Midbrain (tissue), 1 donor: ENCODE results near the gene HLA-DMA.

Experiments
- DNase-seq: peaks from one replicate; lab custom pipeline; 2025; lab: John Stamatoyannopoulos, UW

The HLA-DMA gene

DNA sequence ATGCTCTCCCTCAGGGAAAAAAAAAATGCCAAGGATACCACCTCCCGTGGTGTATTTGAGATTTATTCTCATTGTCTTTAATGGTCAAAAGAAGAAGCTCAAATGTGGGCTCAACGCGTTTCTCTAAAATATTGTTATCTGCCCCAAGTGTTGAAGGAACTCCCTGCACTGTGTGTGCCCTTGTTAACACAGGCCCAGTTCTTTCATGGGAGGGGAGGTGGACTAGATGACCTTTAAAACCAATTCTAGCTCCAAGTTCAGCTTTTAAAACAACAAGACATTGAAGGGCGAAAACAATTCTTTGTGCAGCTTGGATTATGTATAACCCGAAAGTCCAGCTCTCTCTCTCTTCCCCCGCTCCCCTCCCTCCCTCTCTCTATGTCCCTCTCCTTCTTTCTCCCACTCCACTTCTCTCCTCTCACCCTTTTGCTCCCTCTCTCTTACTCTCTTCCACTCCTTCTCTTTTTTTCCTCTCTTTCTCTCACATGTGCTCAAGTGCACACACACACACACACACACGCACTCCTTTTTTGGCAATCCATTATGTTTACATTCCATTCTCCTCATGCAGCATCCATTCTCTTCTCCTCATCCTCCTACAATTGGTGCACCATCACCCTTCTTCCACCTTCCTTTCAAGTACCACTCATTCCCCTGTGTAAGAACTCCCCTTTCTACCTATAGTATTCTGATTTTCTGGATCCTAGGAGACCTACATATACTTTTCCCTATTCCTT is 20.6 kb downstream of the HLA-DMA start:
- no peak for DNase-seq

DNA sequence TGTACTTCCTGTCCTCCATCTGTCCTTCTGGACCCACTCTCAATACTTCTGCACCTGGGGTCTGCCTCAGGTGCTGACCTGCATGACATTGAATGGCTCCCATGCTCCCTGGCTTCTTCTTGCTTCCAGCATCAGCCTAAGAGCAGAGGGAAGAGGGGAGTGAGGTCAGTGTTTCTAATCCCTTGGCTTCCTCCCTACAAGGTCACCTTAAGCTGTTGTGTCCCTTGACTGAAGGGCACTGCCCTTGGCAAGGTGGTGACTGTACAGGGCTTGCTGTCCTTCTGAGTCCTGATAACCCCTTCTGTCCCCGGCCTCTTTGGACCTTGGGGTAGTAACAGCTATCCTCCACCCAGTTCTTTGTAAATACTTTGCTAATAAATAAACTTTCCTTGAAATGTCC is 21.7 kb downstream of the HLA-DMA start:
- DNase-seq: no peak

DNA sequence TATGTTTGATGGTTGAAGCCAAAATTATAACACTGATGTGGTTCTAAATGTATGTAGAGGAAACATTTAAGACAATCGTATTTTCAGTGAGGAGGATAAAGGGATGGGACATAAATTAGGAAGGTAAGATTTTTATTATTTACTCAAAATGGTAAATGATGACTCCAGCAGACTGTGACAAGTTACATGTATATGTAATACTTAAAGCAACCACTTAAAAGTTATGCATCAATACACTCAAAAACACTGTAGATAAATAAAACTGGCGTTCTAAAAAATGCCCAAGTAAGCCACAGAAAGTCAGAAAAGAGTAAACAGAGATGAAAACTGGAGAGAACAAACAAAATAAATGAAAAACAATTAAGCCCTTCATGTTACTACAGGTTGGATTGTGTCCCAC is 30.8 kb downstream of the HLA-DMA start:
- no peak for DNase-seq

DNA sequence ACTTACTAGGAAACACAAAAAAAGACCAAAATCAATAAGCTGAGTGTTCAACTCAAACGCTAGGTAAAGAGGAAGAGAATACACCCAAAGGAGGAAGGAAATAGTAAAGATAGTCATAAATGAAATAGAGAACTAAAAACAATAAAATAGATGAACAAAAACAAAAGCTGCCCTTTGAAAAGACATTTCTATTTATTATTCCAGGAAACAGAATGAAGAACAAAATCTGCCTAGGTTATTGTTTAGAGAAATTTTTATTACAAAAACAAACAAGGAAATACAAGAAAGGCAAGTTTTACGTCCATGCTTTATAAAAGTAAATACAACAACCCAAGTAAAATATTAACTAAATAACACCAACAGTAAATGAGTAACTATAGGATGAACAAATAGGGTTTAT is 32.2 kb downstream of the HLA-DMA start:
- no peak for DNase-seq

DNA sequence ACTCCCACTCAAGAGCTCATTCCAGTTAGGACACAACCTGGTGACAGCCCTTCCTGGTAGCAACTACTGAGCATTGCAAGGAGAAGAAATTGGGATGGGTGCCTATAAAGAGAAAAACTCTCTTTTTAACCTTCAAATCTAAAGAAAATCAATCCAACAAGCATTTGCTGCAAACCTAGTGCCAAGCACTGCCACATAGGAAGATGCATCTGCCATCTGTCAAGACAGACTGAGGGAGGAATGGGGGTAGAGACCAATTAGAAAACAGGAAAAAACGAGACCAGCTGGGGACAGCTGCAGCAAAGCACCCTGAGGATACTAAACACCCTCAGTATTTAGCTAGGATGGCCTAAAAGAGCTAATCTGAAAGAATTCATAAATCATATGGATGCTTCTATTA is 39.9 kb downstream of the HLA-DMA start:
- DNase-seq: no peak

DNA sequence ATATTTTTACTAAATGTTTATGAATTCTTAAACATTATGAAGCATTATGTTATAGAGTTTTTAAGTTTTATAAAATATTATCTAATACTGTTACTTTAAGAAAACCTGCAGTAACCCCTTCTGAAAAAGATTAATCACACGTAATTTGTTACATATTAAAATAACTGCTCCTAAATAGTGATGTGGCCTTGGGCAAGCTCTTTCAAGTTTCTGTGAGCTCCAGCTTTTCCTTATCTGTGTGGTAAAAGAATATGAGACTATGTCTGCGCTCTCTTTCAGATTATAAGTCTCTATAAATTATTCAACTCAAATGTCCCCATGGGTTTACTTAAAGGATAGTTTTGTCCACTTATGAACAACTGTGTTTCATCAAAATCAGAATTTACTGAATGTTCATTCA is 44.0 kb downstream of the HLA-DMA start:
- no peak for DNase-seq

DNA sequence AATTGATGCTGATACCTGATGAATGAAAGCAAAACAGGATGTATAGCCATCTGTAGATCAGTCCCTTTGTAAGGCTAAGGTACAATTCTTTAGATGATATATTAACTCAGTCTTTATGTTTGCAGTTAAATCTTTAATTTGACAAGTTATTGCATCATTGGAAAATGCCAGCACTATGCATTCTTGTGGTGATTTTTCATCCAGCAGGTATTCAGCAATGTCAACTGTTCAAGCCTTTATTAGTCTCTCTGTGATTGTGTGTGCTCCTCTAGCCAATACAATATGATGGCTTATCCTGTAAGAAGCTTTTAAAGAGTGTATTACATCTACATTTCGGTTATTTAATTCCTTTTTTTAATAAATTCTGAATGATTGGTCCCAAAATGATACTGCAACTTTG is 46.4 kb downstream of the HLA-DMA start:
- DNase-seq: no peak

DNA sequence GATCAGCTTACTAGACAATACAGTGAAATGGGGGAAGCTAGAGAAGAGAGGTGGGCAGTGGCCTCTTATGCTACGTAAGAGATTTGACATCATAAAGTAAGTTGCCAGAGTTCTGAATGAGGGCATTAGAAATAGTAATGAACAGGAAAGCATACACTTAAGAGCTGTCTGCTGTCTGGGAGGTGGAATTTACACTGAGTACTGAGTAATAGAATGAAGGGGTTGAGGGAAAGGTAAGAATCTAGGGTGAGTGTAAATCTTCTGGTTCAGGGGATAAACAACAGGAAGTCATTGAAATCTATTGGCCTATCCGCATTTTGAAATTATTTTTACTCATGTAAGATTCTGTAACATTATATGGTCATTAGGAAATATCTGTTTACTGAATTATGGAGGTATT is 47.8 kb downstream of the HLA-DMA start:
- DNase-seq: no peak

DNA sequence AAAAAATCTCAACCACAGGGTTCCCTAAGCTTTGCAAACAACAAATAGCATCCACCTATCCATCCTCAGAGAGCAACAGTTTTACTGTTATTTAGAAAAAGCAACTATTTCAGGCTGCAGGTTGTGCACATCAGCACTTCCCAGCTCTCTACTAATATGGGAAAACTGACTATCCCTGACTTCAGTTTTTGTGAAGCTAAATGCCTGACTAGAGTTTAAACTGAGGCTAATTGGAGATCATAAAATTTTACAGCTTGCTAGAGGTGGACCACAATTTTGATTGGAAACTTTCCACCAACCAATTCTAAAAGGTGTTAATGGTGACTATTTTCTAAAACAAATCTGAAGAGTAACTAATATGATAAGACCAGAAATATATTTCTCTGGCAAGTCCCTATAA is 48.9 kb downstream of the HLA-DMA start:
- DNase-seq: no peak
